MM.1S (cell line): Measurements from ENCODE around the gene INTS4.

ENCODE experiments used
- DNase-seq: peaks from one replicate; pipeline ENCODE4 v3.0.0-alpha.2; 2015
- H2AFZ ChIP-seq: fragments of 300-600 bp; sonication (generic); 2 replicates; pipeline ENCODE4 v1.6.0; 2016; ENCODE audit warnings: antibody characterized with exemption, low read length
- H3F3A ChIP-seq: fragments of 300-600 bp; sonication (generic); 2 replicates; pipeline ENCODE4 v1.6.1; 2016; ENCODE audit warnings: mild to moderate bottlenecking, antibody characterized with exemption, low read length, moderate library complexity, mixed read lengths; ENCODE audit not compliant: insufficient read depth
- H3K27ac ChIP-seq: fragments of 300-600 bp; sonication (generic); 2 replicates; pipeline ENCODE4 v1.5.1; 2016; ENCODE audit warnings: mild to moderate bottlenecking, low read length
- H3K27me3 ChIP-seq: fragments of 300-600 bp; sonication (generic); replicated peaks from 2 replicates; pipeline ENCODE4 v1.6.0; 2016; ENCODE audit warnings: low read length; ENCODE audit not compliant: insufficient read depth
- H3K36me3 ChIP-seq: fragments of 300-600 bp; sonication (generic); replicated peaks from 2 replicates; pipeline ENCODE4 v1.6.1; 2016; ENCODE audit warnings: mild to moderate bottlenecking, low read length, mixed read lengths; ENCODE audit not compliant: insufficient read depth
- H3K4me1 ChIP-seq: fragments of 300-600 bp; sonication (generic); 2 replicates; pipeline ENCODE4 v1.6.1; 2016; ENCODE audit warnings: low read length, mixed read lengths
- H3K4me2 ChIP-seq: fragments of 300-600 bp; sonication (generic); 2 replicates; pipeline ENCODE4 v1.6.0; 2016; ENCODE audit warnings: low read depth, low read length
- H3K4me3 ChIP-seq: fragments of 300-600 bp; sonication (generic); 2 replicates; pipeline ENCODE4 v1.5.1; 2016; ENCODE audit warnings: low read length, mixed read lengths
- H3K79me2 ChIP-seq: fragments of 300-600 bp; sonication (generic); 2 replicates; pipeline ENCODE4 v1.6.1; 2016; ENCODE audit warnings: mixed run types, low read length, mixed read lengths
- H3K9ac ChIP-seq: fragments of 300-600 bp; sonication (generic); 2 replicates; pipeline ENCODE4 v1.6.1; 2016; ENCODE audit warnings: low read length, mixed read lengths
- H3K9me2 ChIP-seq: fragments of 300-600 bp; sonication (generic); replicated peaks from 2 replicates; pipeline ENCODE4 v1.6.1; 2016; ENCODE audit warnings: mild to moderate bottlenecking, low read length, mixed read lengths; ENCODE audit not compliant: insufficient read depth
- H3K9me3 ChIP-seq: fragments of 300-600 bp; sonication (generic); replicated peaks from 2 replicates; pipeline ENCODE4 v1.6.1; 2016; ENCODE audit warnings: mild to moderate bottlenecking, low read length, mixed read lengths; ENCODE audit not compliant: insufficient read depth
- H4K20me1 ChIP-seq: fragments of 300-600 bp; sonication (generic); 2 replicates; pipeline ENCODE4 v1.6.1; 2016; ENCODE audit warnings: mild to moderate bottlenecking, low read length, moderate library complexity, mixed read lengths; ENCODE audit not compliant: insufficient read depth
- CTCF ChIP-seq: fragments of 300-600 bp; sonication (generic); IDR thresholded peaks from 2 replicates; pipeline ENCODE4 v1.5.1; 2016; ENCODE audit warnings: antibody characterized with exemption, low read length, mixed read lengths
- EZH2 ChIP-seq: fragments of 300-600 bp; sonication (generic); optimal IDR thresholded peaks from 2 replicates; pipeline ENCODE3; 2017; ENCODE audit warnings: low read depth, mild to moderate bottlenecking, antibody characterized with exemption, low read length, mixed read lengths
- EZH2phosphoT487 ChIP-seq: fragments of 300-600 bp; sonication (generic); IDR thresholded peaks from 2 replicates; pipeline ENCODE4 v1.6.1; 2018; ENCODE audit warnings: antibody characterized with exemption, low read length

Gene INTS4

GRCh38 chr11:78000193-78000592 is 5.7 kb upstream of the INTS4 start:
- Histone ChIP-seq H3K79me2 (no peaks in the 10 kb centered on the region), H3K9me3 (no peaks in the 10 kb centered on the region), H3K27ac (no peak overlapping the region), H3K4me2 (no peak overlapping the region), H3K9ac (no peak overlapping the region), H2AFZ (no peak overlapping the region), H3K27me3 (no peaks in the 10 kb centered on the region), H3K36me3 (no peaks in the 10 kb centered on the region), H4K20me1 (no peaks in the 10 kb centered on the region), H3K4me3 (no peak overlapping the region), H3K9me2 (no peaks in the 10 kb centered on the region), H3K4me1 (peaks cover 3% of the 10 kb centered on the region), H3F3A (peaks cover 2% of the 10 kb centered on the region; the same call in 1 of the 2 replicates)
- peak; percentile 63 for DNase-seq
- TF ChIP-seq EZH2phosphoT487 (no peak), CTCF (peak; percentile 68), EZH2 (no peak)

GRCh38 chr11:77999446-78000030 is 5.1 kb upstream of the INTS4 start:
- Histone ChIP-seq H3K9ac (no peak overlapping the region), H4K20me1 (no peaks in the 10 kb centered on the region), H3K9me3 (no peaks in the 10 kb centered on the region), H3F3A (peaks cover 5% of the 10 kb centered on the region; the same call in 1 of the 2 replicates), H3K36me3 (no peaks in the 10 kb centered on the region), H3K9me2 (no peaks in the 10 kb centered on the region), H2AFZ (no peak overlapping the region), H3K79me2 (no peaks in the 10 kb centered on the region), H3K4me3 (no peak overlapping the region), H3K27ac (no peak overlapping the region), H3K4me2 (no peak overlapping the region), H3K27me3 (no peaks in the 10 kb centered on the region), H3K4me1 (peaks cover 5% of the 10 kb centered on the region)
- DNase-seq, result no peak
- TF ChIP-seq CTCF, result no peak
- no peak for TF ChIP-seq EZH2phosphoT487
- TF ChIP-seq EZH2, result no peak

GRCh38 chr11:77993902-77994301 is 566 bp downstream of the INTS4 start:
- Histone ChIP-seq H3K4me2 (peak overlapping the region; percentile 97), H3K27ac (peak overlapping the region; percentile 79; the same call in 1 of the 2 replicates), H3K4me3 (peak overlapping the region; percentile 99), H3K4me1 (peaks cover 14% of the 10 kb centered on the region), H4K20me1 (no peaks in the 10 kb centered on the region), H3K36me3 (no peaks in the 10 kb centered on the region; the same call in 1 of the 2 replicates), H2AFZ (peak overlapping the region; percentile 98), H3K27me3 (no peaks in the 10 kb centered on the region), H3K9ac (peak overlapping the region; percentile 78), H3K9me3 (no peaks in the 10 kb centered on the region), H3F3A (peaks cover 11% of the 10 kb centered on the region; the same call in 1 of the 2 replicates), H3K79me2 (peaks cover 32% of the 10 kb centered on the region), H3K9me2 (no peaks in the 10 kb centered on the region)
- TF ChIP-seq EZH2phosphoT487, result no peak
- no peak for TF ChIP-seq CTCF
- no peak for TF ChIP-seq EZH2
- DNase-seq, result no peak
